SK-N-SH (cell line): Measurements from ENCODE around the gene AMPD2. TPM values are rescaled to one million over a fixed set of nuclear protein-coding genes. Genes with fewer than 3 reads are reported as not detected.
A peak's percentile ranks its signal among the peaks of the same experiment; 100 is the strongest.

Source experiments
- CTCF ChIA-PET: fragments of 300-600, 350-600 bp; formaldehyde crosslinking; extraction: SDS; loops from one replicate; lab custom pipeline; 2021; lab: Yijun Ruan, JAX
- POLR2A ChIA-PET: fragments of 350-600 bp; sonication (Branson Sonifier 250); formaldehyde crosslinking; extraction: SDS; loops from one replicate; lab custom pipeline; 2020; ENCODE audit warnings: antibody characterized with exemption, inconsistent platforms; lab: Yijun Ruan, JAX
- DNase-seq: peaks from one replicate; pipeline ENCODE4 v3.0.0; 2012
- H2AFZ ChIP-seq: fragments of 200-600 bp; sonication (generic); 2 replicates; pipeline ENCODE4 v1.8.1; 2016; ENCODE audit warnings: antibody characterized with exemption, mild to moderate bottlenecking, low read depth
- H3F3A ChIP-seq: fragments of 200-600 bp; sonication (generic); replicated peaks from 2 replicates; pipeline ENCODE3; 2016; ENCODE audit warnings: antibody characterized with exemption, mild to moderate bottlenecking; ENCODE audit not compliant: insufficient read depth
- H3K27ac ChIP-seq, 2 experiments: fragments of 200-500 bp in 1 of 2; fragments of 200-600 bp in 1 of 2; sonication (Bioruptor generic) in 1 of 2; sonication (generic), shearing (Covaris generic) in 1 of 2; 2 replicates each; pipeline versions ENCODE4 v1.5.1 to v1.6.1; 2014 to 2016; ENCODE audit warnings: low read depth in 2 of 2, inconsistent platforms in 1 of 2, low read length in 1 of 2, mild to moderate bottlenecking in 1 of 2, mixed read lengths in 1 of 2
- H3K27me3 ChIP-seq: fragments of 200-600 bp; sonication (generic), shearing (Covaris generic); 2 replicates; pipeline ENCODE4 v1.6.1; 2016; ENCODE audit warnings: mixed run types; ENCODE audit not compliant: insufficient read depth
- H3K36me3 ChIP-seq, 2 experiments: fragments of 200-500 bp in 1 of 2; fragments of 200-600 bp in 1 of 2; sonication (Bioruptor generic) in 1 of 2; sonication (generic) in 1 of 2; replicated peaks in 1 of 2; 2 replicates each; pipeline versions ENCODE3 to v1.5.1; 2014 to 2016; ENCODE audit warnings: low read length in 1 of 2, mild to moderate bottlenecking in 1 of 2; ENCODE audit not compliant: insufficient read depth in 2 of 2, control insufficient read depth in 1 of 2
- H3K4me1 ChIP-seq, 2 experiments: fragments of 200-500 bp in 1 of 2; fragments of 200-600 bp in 1 of 2; sonication (Bioruptor generic) in 1 of 2; sonication (generic), shearing (Covaris generic) in 1 of 2; 2 replicates each; pipeline versions ENCODE4 v1.5.1 to v1.6.1; 2014 to 2016; ENCODE audit warnings: low read depth in 1 of 2, low read length in 1 of 2, mixed run types in 1 of 2; ENCODE audit not compliant: insufficient read depth in 2 of 2, control insufficient read depth in 1 of 2
- H3K4me2 ChIP-seq: fragments of 200-600 bp; sonication (generic), shearing (Covaris generic); 2 replicates; pipeline ENCODE4 v1.6.1; 2017; ENCODE audit warnings: mixed run types
- H3K4me3 ChIP-seq, 2 experiments: fragments of 200-500 bp in 1 of 2; fragments of 200-600 bp in 1 of 2; sonication (Bioruptor generic) in 1 of 2; sonication (generic), shearing (Covaris generic) in 1 of 2; 2 replicates each; pipeline versions ENCODE4 v1.5.1 to v1.8.1; 2014 to 2016; ENCODE audit warnings: low read depth in 2 of 2, inconsistent platforms in 1 of 2, low read length in 1 of 2, mild to moderate bottlenecking in 1 of 2, mixed read lengths in 1 of 2, moderate library complexity in 1 of 2
- H3K79me2 ChIP-seq: fragments of 200-600 bp; sonication (generic); 2 replicates; pipeline ENCODE4 v1.8.1; 2017; ENCODE audit warnings: mild to moderate bottlenecking; ENCODE audit not compliant: insufficient read depth
- H3K9ac ChIP-seq: fragments of 200-600 bp; sonication (generic); 2 replicates; pipeline ENCODE4 v1.6.1; 2017; ENCODE audit warnings: mixed run types
- H3K9me2 ChIP-seq: fragments of 200-600 bp; sonication (generic); 2 replicates; pipeline ENCODE4 v1.6.1; 2017; ENCODE audit warnings: mixed run types
- H3K9me3 ChIP-seq: fragments of 200-600 bp; sonication (generic); 2 replicates; pipeline ENCODE4 v1.6.1; 2017; ENCODE audit warnings: mixed run types, mild to moderate bottlenecking, moderate library complexity
- H4K20me1 ChIP-seq: fragments of 200-600 bp; sonication (generic); 2 replicates; pipeline ENCODE4 v1.6.1; 2017; ENCODE audit warnings: mild to moderate bottlenecking, mixed run types; ENCODE audit not compliant: insufficient read depth
- CHD2 ChIP-seq: fragments of 150-350 bp; IDR thresholded peaks from 2 replicates; pipeline ENCODE4 v1.6.1; 2018; ENCODE audit warnings: low read length; ENCODE audit not compliant: partially characterized antibody
- CTCF ChIP-seq: fragments of 200-600 bp; sonication (generic); IDR thresholded peaks from 2 replicates; pipeline ENCODE4 v1.6.1; 2017; ENCODE audit warnings: antibody characterized with exemption, mild to moderate bottlenecking, moderate library complexity
- ELF1 ChIP-seq: IDR thresholded peaks from 2 replicates; pipeline ENCODE4 v1.4.0; 2012
- EP300 ChIP-seq, 2 experiments: IDR thresholded peaks; 2 replicates each; pipeline versions ENCODE4 v1.4.0 to v1.6.1; 2012; ENCODE audit warnings: borderline replicate concordance in 1 of 2, low read depth in 1 of 2, low read length in 1 of 2
- FOSL2 ChIP-seq: IDR thresholded peaks from 2 replicates; pipeline ENCODE4 v1.4.0; 2012; ENCODE audit warnings: low read depth, mild to moderate bottlenecking, moderate library complexity, borderline replicate concordance
- FOXJ3 ChIP-seq: sonication (generic); formaldehyde crosslinking; IDR thresholded peaks from 2 replicates; pipeline ENCODE4 v1.5.1; 2020; ENCODE audit warnings: mild to moderate bottlenecking, missing genetic modification reagents
- FOXM1 ChIP-seq: IDR thresholded peaks from 2 replicates; pipeline ENCODE4 v1.4.0; 2012; ENCODE audit warnings: low read depth, mild to moderate bottlenecking
- GABPA ChIP-seq: IDR thresholded peaks from 2 replicates; pipeline ENCODE4 v1.4.0; 2012; ENCODE audit warnings: low read depth, mild to moderate bottlenecking
- GATA2 ChIP-seq: sonication (generic); formaldehyde crosslinking; IDR thresholded peaks from 2 replicates; pipeline ENCODE4 v1.5.0; 2020; ENCODE audit warnings: mild to moderate bottlenecking, missing genetic modification reagents
- IRF3 ChIP-seq: fragments of 150-350 bp; IDR thresholded peaks from 2 replicates; pipeline ENCODE4 v1.6.1; 2016; ENCODE audit warnings: mild to moderate bottlenecking, low read depth, low read length
- MAX ChIP-seq: IDR thresholded peaks from 2 replicates; pipeline ENCODE4 v1.4.0; 2012; ENCODE audit warnings: low read depth
- NFIC ChIP-seq: IDR thresholded peaks from 2 replicates; pipeline ENCODE4 v1.4.0; 2012; ENCODE audit warnings: borderline replicate concordance
- NRF1 ChIP-seq: IDR thresholded peaks from 2 replicates; pipeline ENCODE4 v1.6.1; 2012; ENCODE audit warnings: low read depth, mild to moderate bottlenecking, low read length
- PBX3 ChIP-seq: IDR thresholded peaks from 2 replicates; pipeline ENCODE4; 2012
- POLR2AphosphoS5 ChIP-seq: IDR thresholded peaks from 2 replicates; pipeline ENCODE4 v1.6.1; 2012; ENCODE audit warnings: low read depth, low read length
- RAD21 ChIP-seq: IDR thresholded peaks from 2 replicates; pipeline ENCODE4 v1.6.1; 2012; ENCODE audit warnings: mild to moderate bottlenecking, low read length
- RXRA ChIP-seq: IDR thresholded peaks from 2 replicates; pipeline ENCODE4 v1.4.0; 2012; ENCODE audit warnings: low read depth, mild to moderate bottlenecking, borderline replicate concordance
- SIN3A ChIP-seq: IDR thresholded peaks from 2 replicates; pipeline ENCODE4 v1.6.1; 2012; ENCODE audit warnings: low read depth, mild to moderate bottlenecking, low read length, moderate library complexity, borderline replicate concordance
- SMC3 ChIP-seq: IDR thresholded peaks from 2 replicates; pipeline ENCODE4 v1.6.1; 2012; ENCODE audit warnings: low read depth, low read length, improper control_type of control experiment
- TCF12 ChIP-seq: IDR thresholded peaks from 2 replicates; pipeline ENCODE4 v1.4.0; 2012
- USF2 ChIP-seq: fragments of 150-350 bp; IDR thresholded peaks from 2 replicates; pipeline ENCODE4 v1.6.1; 2017; ENCODE audit warnings: antibody characterized with exemption, low read length, low read depth, borderline replicate concordance
- YY1 ChIP-seq: IDR thresholded peaks from 2 replicates; pipeline ENCODE4 v1.4.0; 2012; ENCODE audit warnings: low read depth, mild to moderate bottlenecking
- ZBTB33 ChIP-seq: IDR thresholded peaks from 2 replicates; pipeline ENCODE4 v1.4.0; 2012; ENCODE audit warnings: low read depth, borderline replicate concordance
- WGBS: methylation state at CpG from one replicate; pipeline ENCODE4 v1.1.6; 2017; ENCODE audit warnings: low lambda C conversion rate; 5-methylcytosine and 5-hydroxymethylcytosine counted together
- polyA plus RNA-seq, 3 experiments: library from polyadenylated mRNA; depleted of rRNA; stranded (reverse); fragments of >200 nt; gene quantifications; 2 replicates each; pipeline ENCODE4 v1.2.3, GENCODE V29; 2012

The AMPD2 gene
- polyA plus RNA-seq, 1 of the 3 experiments (the other 2 are of a cell fraction) = 59.1 TPM

- TF ChIP-seq NFIC (no peak), IRF3 (no peak), GABPA (no peak), EP300 (IDR thresholded peaks at IDR 0.05; ENCODE audit: borderline replicate concordance in 1 of 2, low read depth in 1 of 2, low read length in 1 of 2) (peak in 1 of 2 experiments; percentile 83; a peak in 2 of 4 replicates), SMC3 (peak; percentile 5; the same call in 1 of the 2 replicates), CTCF (no peak), CHD2 (peak; percentile 87), RAD21 (peak; percentile 25)
Measured at GRCh38 chr1:109632671-109633346, 13.2 kb downstream of the AMPD2 start (continued).

- H3K4me1 ChIP-seq = peaks cover 7 to 84% of the 10 kb centered on the region in 2 experiments; a peak in 3 of 4 replicates
- DNase-seq = no peak
- H3K9me2 ChIP-seq = no peaks in the 10 kb centered on the region
- POLR2A ChIA-PET = no interaction called here
- CTCF ChIA-PET = interaction anchor here (2.8 to 4.2 kb wide), 2 partner anchors 15 to 88 kb away, joined by 14 to 28 read pairs; no protein-coding TSS in a partner anchor
- H3K79me2 ChIP-seq = no peaks in the 10 kb centered on the region
- H4K20me1 ChIP-seq = no peaks in the 10 kb centered on the region
- H3K4me2 ChIP-seq = no peak overlapping the region
- no peaks in the 10 kb centered on the region for H3K27me3 ChIP-seq
- TF ChIP-seq USF2 (no peak), FOXJ3 (no peak), MAX (no peak), CHD2 (no peak), NRF1 (no peak), RAD21 (no peak), YY1 (no peak), FOXM1 (no peak), GATA2 (CRISPR knock-in tag) (no peak), TCF12 (no peak), SIN3A (no peak), FOSL2 (no peak), SMC3 (no peak), GABPA (no peak), PBX3 (no peak), ELF1 (no peak), ZBTB33 (no peak), RXRA (no peak), POLR2AphosphoS5 (no peak)
- WGBS = 91% methylated on average over 6 of the region's 6 CpGs
- H3K9me3 ChIP-seq = no peaks in the 10 kb centered on the region; the same call in 1 of the 2 replicates
- no peak overlapping the region for H3K9ac ChIP-seq
- peak overlapping the region in 1 of 2 experiments; percentile 98; a peak in 1 of 4 replicates for H3K27ac ChIP-seq
- peaks cover 20 to 26% of the 10 kb centered on the region in 2 experiments for H3K36me3 ChIP-seq
- H3F3A ChIP-seq = peaks cover 4% of the 10 kb centered on the region
- H2AFZ ChIP-seq = no peak overlapping the region
- no peak overlapping the region for H3K4me3 ChIP-seq
Measured at GRCh38 chr1:109634292-109634691, 14.7 kb downstream of the AMPD2 start.
